Measurements from ENCODE around the gene RAB3IP. TPM values are rescaled to one million over a fixed set of nuclear protein-coding genes. Genes with fewer than 3 reads are reported as not detected.
"Not testable (repeated sequence)": the region's sequence is repeated elsewhere in the genome, so short reads cannot be mapped to it uniquely, and the experiment has no call there.

The RAB3IP gene
- total RNA-seq, 1 donor from 2014 or later: 50.8 TPM

- Histone ChIP-seq H3K4me3 (ENCODE audit: low read depth, low read length) (no peak overlapping the region), H3K27me3 (ENCODE audit: control insufficient read depth, insufficient read depth, low read length) (no peaks in the 10 kb centered on the region), H3K36me3 (ENCODE audit: control insufficient read depth, insufficient read depth, low read length) (peaks cover 4% of the 10 kb centered on the region)
- FAIRE-seq: no peak
- TF ChIP-seq, protein P1, sequence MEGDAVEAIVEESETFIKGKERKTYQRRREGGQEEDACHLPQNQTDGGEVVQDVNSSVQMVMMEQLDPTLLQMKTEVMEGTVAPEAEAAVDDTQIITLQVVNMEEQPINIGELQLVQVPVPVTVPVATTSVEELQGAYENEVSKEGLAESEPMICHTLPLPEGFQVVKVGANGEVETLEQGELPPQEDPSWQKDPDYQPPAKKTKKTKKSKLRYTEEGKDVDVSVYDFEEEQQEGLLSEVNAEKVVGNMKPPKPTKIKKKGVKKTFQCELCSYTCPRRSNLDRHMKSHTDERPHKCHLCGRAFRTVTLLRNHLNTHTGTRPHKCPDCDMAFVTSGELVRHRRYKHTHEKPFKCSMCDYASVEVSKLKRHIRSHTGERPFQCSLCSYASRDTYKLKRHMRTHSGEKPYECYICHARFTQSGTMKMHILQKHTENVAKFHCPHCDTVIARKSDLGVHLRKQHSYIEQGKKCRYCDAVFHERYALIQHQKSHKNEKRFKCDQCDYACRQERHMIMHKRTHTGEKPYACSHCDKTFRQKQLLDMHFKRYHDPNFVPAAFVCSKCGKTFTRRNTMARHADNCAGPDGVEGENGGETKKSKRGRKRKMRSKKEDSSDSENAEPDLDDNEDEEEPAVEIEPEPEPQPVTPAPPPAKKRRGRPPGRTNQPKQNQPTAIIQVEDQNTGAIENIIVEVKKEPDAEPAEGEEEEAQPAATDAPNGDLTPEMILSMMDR (IDR thresholded peaks at IDR 0.05; ENCODE audit: insufficient read depth, low read length, severe bottlenecking): no peak
- DNase-seq (ENCODE audit: low read depth): no peak
Observed at GRCh38 chr12:69758105-69758504, 19.4 kb downstream of the RAB3IP start.

- not testable (repeated sequence) for FAIRE-seq; DNase-seq (ENCODE audit: low read depth)
Observed at GRCh38 chr12:69759581-69759980, 20.9 kb downstream of the RAB3IP start.

DNA sequence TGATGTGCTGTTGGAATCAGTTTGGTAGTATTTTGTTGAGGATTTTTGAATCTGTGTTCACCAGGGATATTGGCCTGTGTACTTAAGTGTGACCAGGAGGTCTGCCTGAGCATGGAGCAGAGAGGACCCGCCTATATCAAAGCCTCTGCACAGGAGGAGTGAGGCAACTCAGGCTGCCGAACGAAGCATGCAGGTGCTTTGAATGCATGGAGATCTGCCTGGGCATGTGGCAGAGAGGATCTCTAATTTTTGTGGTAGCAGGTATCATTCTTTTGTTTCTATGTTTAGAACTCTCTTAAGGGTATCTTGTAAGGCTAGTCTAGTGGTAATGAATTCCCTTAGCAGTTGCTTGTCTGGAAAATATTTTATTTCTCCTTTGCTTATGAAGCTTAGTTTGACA is 26.9 kb downstream of the RAB3IP start:
- DNase-seq (ENCODE audit: low read depth) (peak; percentile 54), FAIRE-seq (no peak)
- TF ChIP-seq, protein P1 (IDR thresholded peaks at IDR 0.05; ENCODE audit: insufficient read depth, low read length, severe bottlenecking): no peak
- peaks cover 7% of the 10 kb centered on the region for H3K36me3 ChIP-seq (ENCODE audit: control insufficient read depth, insufficient read depth, low read length)
- H3K27me3 ChIP-seq (ENCODE audit: control insufficient read depth, insufficient read depth, low read length): no peaks in the 10 kb centered on the region
- no peak overlapping the region for H3K4me3 ChIP-seq (ENCODE audit: low read depth, low read length)

More at GRCh38 chr12:69759581-69759980, 20.9 kb downstream of the RAB3IP start:
- H3K36me3 ChIP-seq (ENCODE audit: control insufficient read depth, insufficient read depth, low read length); H3K4me3 ChIP-seq (ENCODE audit: low read depth, low read length); H3K27me3 ChIP-seq (ENCODE audit: control insufficient read depth, insufficient read depth, low read length): not testable (repeated sequence)

GRCh38 chr12:69766260-69766659 is 27.6 kb downstream of the RAB3IP start:
- TF ChIP-seq, protein P1 (IDR thresholded peaks at IDR 0.05; ENCODE audit: insufficient read depth, low read length, severe bottlenecking): no peak
- Histone ChIP-seq H3K27me3 (ENCODE audit: control insufficient read depth, insufficient read depth, low read length) (no peaks in the 10 kb centered on the region), H3K4me3 (ENCODE audit: low read depth, low read length) (no peak overlapping the region), H3K36me3 (ENCODE audit: control insufficient read depth, insufficient read depth, low read length) (peaks cover 7% of the 10 kb centered on the region)
- DNase-seq (ENCODE audit: low read depth): no peak
- no peak for FAIRE-seq

- H3K36me3 ChIP-seq (ENCODE audit: control insufficient read depth, insufficient read depth, low read length): no peaks in the 10 kb centered on the region
- TF ChIP-seq, protein P1 (IDR thresholded peaks at IDR 0.05; ENCODE audit: insufficient read depth, low read length, severe bottlenecking): peak; percentile 40
- DNase-seq (ENCODE audit: low read depth) (peak; percentile 55), FAIRE-seq (no peak)
- no peak overlapping the region for H3K4me3 ChIP-seq (ENCODE audit: low read depth, low read length)
- no peaks in the 10 kb centered on the region for H3K27me3 ChIP-seq (ENCODE audit: control insufficient read depth, insufficient read depth, low read length)
Observed at GRCh38 chr12:69779928-69780327, 41.3 kb downstream of the RAB3IP start.

- no peaks in the 10 kb centered on the region for H3K27me3 ChIP-seq (ENCODE audit: control insufficient read depth, insufficient read depth, low read length)
- FAIRE-seq (no peak), DNase-seq (ENCODE audit: low read depth) (peak; percentile 43)
- no peaks in the 10 kb centered on the region for H3K36me3 ChIP-seq (ENCODE audit: control insufficient read depth, insufficient read depth, low read length)
- TF ChIP-seq, protein P1 (IDR thresholded peaks at IDR 0.05; ENCODE audit: insufficient read depth, low read length, severe bottlenecking): no peak
- no peak overlapping the region for H3K4me3 ChIP-seq (ENCODE audit: low read depth, low read length)
Observed at GRCh38 chr12:69783365-69783764, 44.7 kb downstream of the RAB3IP start.
